Islet precursor cell (in vitro differentiated cells): ENCODE data around the gene FAM98C.

Experiments
- DNase-seq: peaks from one replicate; pipeline ENCODE4 v3.0.0-alpha.2; 2018

FAM98C gene

GRCh38 chr19:38381138-38381537 is 21.8 kb upstream of the FAM98C start:
- DNase-seq, result no peak

DNA sequence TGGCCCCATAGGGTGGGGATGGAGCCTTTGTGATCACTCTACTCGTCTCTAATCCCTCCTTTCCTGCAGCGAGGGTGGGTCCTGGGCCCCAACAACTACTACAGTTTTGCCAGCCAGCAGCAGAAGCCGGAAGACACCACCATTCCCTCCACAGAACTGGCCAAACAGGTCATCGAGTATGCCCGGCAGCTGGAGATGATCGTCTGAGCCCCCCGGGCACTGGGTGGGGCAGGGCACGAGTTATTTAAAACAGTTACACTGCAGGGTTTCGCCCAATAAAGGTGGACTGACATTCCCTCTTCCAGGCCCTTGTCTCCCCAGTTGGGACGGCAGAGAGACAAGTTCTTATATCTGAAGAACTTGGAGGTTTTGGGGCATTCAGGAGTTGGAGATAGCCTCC is 19.7 kb upstream of the FAM98C start:
- no peak for DNase-seq

DNA sequence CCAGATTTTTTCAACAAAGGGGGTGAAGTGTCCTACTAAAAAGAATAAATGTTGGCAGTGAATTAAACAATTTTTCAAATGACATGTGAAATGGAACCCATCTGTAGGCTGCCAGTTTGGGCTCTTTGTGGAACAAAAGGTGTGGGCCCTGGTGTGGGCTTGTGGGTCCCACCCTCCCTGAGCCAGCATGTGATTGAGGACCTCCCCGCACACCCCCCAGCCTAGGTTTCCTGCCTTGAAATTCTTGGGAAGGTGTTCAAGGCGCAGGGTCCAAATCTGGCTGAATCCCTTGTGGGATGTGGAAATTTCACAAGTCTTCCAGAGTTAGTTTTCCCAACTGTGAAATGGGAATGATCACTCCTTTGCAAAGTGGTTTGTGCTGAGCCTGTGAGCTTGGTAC is 19.1 kb upstream of the FAM98C start:
- DNase-seq, result no peak

DNA sequence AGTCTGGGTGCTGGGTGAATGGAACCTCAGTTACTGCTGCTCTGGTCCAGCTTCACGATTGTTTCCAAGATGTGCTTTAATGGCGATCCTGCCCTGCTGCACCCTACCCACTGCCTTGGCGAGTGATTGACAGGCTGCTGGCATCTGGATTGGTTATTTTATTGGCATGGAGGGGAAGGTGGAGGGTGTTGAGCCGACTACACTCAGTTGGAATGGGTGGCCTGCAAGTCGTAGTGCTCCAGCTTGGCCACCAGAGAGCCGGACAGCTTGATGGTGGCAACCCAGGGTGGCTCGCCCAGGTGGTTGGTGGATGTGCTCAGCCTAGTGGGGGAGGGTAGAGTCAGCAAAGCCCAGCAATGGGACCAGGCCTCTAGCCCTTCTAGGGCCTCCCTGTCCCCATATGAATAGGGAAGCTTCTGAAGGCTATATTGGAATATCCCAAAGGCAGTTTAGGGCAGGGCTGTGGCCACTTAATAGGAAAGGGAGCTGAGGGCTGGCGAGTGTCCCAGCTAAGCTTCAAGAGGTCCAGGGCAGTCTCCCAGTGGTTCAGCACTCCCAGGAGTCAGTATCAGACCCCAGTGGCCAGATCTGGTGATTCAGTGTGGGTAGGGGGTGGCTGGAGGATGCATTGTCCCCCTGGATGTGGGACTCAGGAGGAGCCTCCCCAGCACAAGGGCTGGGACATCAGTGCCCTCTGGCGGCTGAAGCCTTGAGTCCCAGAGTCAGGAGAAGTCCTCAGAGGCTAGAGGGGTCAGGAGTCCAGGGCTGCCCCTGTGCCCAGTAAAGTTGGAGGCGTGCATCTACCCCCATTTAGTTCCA is 18.5 kb upstream of the FAM98C start:
- peak; percentile 76 for DNase-seq

GRCh38 chr19:38385057-38385803 is 17.7 kb upstream of the FAM98C start:
- no peak for DNase-seq

DNA sequence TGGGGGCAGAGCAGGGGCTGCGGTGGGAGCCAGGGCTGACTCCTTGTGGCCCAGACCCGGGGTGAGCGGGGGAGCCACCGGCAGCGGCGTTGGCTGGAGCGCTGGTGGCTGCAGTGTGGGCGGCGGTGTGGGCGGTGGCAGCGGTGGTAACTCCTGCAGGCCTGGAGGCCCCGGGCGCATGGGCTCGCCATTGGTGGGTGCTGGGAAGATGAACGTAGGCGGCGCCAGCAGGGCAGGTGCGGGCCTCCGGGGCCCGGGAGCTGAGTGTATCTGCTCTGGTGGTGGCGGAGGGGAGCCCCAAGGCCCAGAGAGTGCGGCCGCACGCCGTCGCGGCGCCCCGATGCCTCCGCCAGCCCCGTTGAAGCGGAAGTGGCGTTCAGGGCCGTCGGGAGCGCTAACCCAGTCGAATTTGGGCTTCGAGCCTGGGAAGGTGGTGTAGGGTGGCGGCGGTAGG is 17.1 kb upstream of the FAM98C start:
- DNase-seq, result peak; percentile 66

DNA sequence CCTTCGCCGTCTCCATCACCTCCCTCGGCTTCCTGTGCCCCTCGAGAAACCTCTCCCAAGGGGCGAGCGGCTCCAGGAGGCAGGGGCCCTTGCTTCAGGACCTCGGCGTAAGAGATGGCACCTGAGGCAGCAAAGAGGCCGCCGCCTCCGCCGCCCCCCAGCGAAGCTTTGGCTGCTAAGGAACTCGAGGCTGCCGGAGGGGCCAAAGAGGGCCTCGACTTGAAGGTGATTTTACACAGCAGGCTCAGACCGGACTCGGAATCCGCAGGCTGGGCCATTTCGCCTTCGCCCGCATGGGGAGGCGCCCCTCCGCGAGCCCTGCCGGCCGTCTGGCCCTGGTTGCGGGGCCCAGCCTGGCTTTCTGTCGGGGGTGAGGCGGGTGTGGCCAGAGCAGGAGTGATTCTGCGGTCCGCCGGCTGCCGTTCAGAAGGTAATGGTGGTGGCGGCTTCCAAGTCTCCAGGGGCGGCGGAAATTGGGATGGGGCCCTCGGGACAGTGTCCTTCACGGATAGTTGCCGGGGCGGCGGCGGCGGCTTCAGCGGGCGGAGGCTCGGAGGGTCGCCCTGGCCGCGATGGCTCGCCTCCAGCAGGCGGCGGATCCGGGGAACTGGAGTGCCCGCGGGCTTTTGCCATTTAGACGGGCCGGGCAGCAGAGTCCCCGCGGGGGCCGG is 16.5 kb upstream of the FAM98C start:
- DNase-seq, result peak; percentile 64

GRCh38 chr19:38386971-38387549 is 15.8 kb upstream of the FAM98C start:
- no peak for DNase-seq

- DNase-seq, result peak; percentile 97
Observed at GRCh38 chr19:38387550-38388348, 15.1 kb upstream of the FAM98C start, which contains the start of gene GGN. GGN (minus strand) TSS chr19:38388034; CDS start chr19:38387261, 773 bp downstream.

DNA sequence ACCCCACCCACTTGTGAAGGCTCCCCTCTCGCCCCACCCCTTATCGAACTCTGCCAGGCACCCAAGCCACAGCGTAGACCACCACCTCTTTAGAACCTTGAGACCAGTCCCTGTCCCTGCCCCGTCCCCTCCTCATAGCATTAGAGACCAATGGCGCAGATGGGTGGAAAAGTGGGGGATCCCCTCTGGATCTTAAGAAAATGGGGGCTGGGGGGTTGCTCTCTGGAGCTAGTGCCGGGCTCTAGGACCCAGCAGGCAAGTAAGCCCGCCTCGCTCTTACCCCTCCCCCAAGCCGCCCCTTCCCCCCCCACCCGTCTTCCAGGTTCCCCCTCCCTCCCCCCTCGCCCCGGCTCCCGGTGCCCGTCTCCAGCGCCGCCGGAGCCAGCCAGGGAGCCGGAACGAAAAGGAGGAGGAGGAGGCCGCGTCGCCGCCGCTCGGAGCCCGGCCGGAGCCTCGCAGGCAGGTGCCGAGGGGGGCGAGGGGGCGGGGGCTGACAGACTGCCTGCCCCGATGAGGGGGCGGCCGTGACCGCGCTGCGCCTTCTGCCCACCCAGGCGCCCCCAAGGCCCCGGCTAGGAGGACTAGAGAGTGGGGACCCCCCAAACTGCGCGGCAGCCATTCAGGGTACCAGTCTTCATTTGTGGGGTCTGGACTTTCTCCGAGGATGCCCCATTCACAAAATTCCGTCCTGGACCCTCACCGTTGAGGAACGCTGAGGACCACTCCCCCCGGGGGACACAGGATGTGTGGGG is 14.4 kb upstream of the FAM98C start, which contains the start of gene SPRED3:
Gene SPRED3 (plus strand): TSS at position 349 of the 752 bp plus-strand sequence. CDS start 1,606 bp downstream, outside the sequence.
- peak; percentile 83 for DNase-seq

DNA sequence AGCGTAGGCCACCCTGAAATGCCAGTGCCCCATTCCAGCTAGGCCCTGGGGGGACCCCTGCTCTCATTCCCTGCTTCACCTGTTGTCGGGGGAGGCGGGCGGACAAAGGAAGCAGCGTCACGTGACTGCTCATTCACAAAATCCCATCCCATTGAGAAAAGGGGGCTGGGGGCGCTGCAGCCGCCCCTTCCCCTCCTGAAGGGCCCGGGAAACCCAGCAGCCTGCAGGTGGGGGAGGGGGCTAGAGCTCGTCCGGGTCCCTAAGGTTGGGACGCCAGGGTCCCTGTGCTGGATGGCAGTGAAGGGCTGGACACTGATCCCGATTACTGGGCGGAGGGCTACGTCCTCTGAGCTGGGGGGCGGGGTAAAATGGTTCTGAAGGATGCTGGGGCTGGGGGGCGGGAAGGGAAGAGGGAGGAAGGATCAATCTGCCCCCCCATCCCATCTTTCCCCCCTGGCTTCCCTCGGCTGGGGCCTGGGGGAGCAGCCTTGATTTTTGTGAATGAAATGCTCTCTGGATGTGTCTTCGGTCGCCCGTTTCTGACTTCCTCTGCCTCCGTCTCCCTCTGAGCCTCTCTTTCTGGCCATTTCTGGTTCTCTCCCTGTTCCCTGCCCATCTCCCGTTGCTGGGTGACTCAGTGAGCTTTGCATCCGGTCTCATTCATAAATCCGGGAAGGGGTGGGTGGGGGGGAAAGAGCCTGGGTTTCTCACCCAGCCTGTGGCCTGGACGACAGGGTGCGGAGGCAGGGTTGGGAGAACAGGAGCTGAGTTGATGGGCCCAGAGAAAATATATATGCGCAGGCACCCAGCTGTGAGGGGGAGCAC is 13.6 kb upstream of the FAM98C start:
- peak; percentile 77 for DNase-seq

- no peak for DNase-seq
Observed at GRCh38 chr19:38389957-38390924, 12.7 kb upstream of the FAM98C start.

GRCh38 chr19:38391911-38392464 is 10.9 kb upstream of the FAM98C start:
- DNase-seq, result no peak

- DNase-seq, result no peak
Observed at GRCh38 chr19:38392707-38393308, 10.1 kb upstream of the FAM98C start.

- peak; percentile 88 for DNase-seq
Observed at GRCh38 chr19:38394488-38394887, 8.4 kb upstream of the FAM98C start.

GRCh38 chr19:38395381-38396114 is 7.3 kb upstream of the FAM98C start:
- no peak for DNase-seq

GRCh38 chr19:38399081-38399480 is 3.8 kb upstream of the FAM98C start:
- DNase-seq, result no peak

DNA sequence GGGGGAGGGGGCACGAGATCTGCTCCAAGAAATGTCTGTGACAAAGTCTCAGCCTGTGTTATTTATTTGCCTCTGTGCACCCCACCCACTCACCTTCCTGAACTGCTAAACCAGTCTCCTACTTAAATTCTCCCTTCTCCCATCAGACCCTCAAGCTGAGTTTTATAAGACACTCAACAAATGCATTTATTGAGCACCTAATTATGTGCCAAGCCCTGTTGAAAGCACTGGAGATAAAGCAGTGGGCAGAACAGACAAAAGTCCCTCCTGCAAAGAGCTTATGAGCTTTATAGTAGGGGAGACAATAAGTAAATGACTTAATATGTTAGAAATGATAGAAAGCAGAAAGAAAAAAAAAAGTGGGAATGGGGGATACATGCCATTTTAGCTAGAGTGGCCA is 3.4 kb upstream of the FAM98C start:
- no peak for DNase-seq
